HG02852 (cell line): ENCODE data around the gene PTPRN2.
"Not testable (repeated sequence)": the region's sequence is repeated elsewhere in the genome, so short reads cannot be mapped to it uniquely, and the experiment has no call there.

Source experiments
- ATAC-seq: cut with Tn5 transposase; IDR thresholded peaks from one replicate; pipeline ENCODE4 v1.9.1; 2021; ENCODE audit warnings: mild to moderate bottlenecking, moderate library complexity; ENCODE audit not compliant: unreplicated experiment

The PTPRN2 gene

DNA sequence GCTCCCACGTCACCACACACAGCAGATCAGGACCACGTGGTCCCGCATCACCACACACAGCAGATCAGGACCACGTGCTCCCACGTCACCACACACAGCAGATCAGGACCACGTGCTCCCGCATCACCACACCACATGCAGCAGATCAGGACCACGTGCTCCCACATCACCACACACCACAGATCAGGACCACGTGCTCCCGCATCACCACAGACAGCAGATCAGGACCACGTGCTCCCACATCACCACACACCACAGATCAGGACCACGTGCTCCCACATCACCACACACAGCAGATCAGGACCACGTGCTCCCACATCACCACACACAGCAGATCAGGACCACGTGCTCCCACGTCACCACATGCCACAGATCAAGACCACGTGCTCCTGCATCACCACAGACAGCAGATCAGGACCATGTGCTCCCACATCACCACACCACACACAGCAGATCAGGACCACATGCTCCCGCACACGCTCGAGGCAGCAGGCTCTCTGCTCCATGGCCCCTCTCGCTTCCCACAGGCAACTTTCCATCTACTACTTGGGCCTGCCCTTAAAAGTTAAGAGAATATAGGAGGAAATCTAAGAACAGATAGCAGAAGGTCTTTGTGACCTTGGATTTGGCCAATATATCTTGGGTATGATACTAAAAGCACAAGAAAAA lies 1024.0 kb downstream of the PTPRN2 start:
- ATAC-seq = not testable (repeated sequence)

DNA sequence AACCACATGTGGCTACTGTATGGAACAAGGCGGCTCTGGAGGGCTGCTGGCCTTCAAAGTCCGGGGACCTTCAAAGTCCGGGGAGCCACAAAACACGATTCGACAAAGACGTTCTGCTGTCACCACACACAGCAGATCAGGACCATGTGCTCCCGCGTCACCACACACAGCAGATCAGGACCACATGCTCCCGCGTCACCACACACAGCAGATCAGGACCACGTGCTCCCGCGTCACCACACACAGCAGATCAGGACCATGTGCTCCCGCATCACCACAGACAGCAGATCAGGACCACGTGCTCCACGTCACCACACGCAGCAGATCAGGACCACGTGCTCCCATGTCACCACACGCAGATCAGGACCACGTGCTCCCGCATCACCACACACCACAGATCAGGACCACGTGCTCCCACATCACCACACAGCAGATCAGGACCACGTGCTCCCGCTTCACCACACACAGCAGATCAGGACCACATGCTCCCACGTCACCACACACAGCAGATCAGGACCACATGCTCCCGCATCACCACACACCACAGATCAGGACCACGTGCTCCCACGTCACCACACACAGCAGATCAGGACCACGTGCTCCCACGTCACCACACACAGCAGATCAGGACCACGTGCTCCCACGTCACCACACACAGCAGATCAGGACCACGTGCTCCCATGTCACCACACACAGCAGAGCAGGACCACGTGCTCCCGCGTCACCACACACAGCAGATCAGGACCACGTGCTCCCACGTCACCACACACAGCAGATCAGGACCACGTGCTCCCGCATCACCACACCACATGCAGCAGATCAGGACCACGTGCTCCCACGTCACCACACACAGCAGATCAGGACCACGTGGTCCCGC lies 1024.9 kb downstream of the PTPRN2 start:
- ATAC-seq = not testable (repeated sequence)

DNA sequence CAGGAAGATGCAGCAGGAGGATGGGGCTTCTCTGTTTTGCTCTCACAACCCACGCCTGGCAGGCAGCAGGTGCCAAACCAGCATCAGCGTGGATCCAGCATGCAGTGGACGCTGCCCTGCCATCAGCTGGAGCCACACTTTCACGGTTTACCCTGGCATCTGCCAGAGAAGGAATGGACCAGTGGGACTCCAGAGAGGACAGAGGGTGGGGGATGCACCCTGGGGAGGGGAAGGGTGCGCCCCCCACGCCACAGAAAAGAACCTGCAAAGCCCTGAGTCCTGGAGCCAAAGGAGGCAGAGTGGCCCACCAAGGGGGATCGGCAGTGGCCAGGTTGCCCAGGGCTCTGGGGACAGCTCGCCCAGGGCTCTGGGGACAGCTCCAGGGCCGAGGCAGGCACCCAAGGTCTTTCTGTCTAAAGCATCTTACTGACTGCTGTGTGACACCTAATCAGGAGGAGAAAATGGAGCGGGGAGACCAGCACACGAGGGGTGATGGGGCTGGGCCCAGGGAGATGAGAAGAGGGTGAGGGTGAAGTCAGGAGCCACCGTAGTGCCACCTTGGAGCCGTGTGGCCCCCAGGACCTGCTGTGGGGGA lies 1025.7 kb downstream of the PTPRN2 start:
- no peak for ATAC-seq

DNA sequence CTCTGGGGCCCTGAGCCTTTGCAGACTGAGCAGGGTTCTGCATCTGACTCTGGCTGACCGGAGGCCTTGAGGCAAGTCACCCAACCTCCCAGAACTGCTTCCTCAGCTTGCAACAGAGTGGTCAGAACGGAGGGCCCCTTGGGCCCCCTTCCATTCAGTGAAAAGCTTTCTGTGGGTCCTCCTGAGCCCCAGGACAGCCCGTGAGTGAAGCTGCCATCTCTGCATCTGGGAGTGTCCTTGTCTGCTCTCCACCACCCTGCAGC lies 1026.2 kb downstream of the PTPRN2 start:
- no peak for ATAC-seq

DNA sequence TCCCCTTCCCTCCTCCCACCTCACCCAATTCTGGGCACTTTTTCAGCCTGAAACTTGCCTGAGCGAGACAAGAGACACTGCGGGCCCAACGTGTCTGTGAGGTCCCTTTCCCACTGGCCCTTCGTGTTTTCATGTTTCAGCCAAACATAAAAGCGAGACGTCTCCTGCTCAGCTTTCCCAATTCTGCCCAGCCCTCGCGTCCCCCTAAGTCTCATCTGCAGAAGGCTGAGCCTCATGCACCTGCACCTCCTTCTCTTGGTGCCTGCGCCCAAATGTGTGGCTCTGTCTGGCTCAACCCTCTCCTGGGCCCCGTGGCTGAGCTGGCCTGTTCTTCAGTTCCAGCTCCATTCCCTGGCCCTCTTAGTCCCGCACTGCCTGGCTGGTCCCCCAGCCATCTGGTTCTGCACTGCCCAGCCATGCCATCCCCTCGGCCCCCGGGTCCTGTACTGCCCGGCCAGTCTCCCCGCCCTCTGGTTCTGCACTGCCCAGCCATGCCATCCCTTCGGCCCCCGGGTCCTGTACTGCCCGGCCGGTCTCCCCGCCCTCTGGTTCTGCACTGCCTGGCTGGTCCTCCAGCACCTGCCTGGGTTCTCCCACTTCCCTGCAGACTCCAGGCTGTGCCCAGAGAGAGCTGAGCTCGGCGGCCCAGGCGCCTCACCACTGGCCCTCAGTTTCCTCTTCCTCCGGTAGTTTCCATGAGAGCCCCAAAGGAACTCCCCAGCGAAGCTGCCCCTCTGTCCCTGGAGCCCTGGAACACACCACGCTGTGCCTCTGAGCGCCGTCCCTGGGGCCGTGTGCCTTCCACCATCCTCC lies 1026.7 kb downstream of the PTPRN2 start:
- no peak for ATAC-seq

DNA sequence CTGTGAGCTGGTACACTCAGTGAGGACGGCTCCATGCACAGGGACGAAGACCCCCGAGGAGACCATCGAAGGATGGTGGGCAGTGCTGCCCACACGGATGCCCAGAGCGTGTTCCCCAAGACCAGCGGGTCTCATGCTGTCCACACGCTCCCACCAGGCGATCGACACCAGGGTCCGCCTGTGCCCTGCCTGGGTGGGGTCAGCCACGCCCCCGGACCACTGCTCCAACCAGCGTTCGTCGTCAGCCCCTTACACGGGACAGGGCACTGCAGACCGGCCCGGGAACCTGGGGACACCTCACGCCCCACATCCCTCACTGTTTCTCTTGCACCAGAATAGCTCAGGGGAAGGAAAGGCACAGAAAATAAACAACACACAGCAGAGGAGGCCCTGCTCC lies 1027.4 kb downstream of the PTPRN2 start:
- no peak for ATAC-seq

DNA sequence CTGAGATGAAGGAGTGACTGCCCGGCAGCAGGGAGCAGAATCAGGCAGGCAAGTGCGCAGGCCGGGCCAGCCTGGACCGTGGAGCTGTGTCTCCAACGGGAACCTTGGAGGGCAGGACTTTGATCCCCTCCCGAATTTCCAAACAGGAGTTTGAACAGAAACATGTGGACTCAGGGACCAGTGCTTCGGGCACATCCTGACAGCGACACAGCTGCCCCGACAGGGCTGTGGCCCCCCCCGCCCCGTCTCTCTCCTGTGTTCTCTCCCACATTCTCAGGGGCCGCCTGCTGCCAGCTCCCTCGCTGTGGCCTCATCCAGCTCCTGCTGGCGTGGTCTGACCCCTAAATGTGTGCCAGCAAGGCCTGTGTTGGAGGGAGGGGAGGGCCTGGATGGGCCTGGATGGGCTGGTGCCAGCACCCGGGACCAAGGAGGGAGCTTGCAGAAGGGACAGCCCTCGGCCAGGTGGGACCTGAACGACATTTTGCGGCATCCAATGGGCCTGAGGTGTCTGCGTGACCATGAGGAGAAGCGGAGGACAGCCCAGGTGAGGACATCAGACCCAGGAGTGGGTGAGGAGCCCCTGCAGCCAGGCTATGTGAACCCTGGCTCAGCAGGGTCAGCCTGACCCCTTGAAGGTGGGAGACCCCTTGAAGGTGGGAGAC lies 1027.9 kb downstream of the PTPRN2 start:
- ATAC-seq = no peak

DNA sequence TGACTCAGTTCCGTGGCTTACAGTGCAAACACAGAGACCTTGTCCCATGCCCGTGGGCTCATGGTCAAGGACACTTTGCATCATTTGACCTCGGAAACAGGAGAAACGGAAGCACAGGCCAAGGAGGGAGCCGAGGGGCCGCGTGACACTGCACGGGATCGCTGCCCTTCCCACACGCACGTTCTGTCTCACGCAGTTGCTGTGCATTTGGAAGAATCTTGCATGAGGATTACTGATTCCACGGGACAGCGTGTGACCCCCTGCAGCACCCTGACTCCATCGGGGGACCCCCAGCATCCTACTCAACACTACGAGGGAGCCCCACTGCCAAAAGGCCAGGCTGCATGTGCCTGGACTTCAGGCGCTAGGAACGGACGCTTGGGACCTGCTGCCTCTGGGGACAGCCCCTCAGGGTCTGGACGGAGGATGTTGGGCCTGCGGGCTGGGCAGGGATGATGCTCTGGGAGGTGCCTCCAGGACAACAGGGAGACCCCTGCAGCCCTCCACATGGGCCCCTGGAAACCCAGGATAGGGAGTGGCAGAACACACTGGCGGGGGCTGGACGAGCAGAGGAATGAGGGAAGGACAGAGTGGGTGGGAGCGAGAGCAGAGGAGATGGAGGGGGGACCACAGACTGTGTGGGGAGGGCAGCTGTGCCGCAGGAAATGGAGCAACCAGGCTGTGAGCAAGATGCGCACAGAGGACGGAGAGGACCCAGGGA lies 1028.6 kb downstream of the PTPRN2 start:
- ATAC-seq = no peak

DNA sequence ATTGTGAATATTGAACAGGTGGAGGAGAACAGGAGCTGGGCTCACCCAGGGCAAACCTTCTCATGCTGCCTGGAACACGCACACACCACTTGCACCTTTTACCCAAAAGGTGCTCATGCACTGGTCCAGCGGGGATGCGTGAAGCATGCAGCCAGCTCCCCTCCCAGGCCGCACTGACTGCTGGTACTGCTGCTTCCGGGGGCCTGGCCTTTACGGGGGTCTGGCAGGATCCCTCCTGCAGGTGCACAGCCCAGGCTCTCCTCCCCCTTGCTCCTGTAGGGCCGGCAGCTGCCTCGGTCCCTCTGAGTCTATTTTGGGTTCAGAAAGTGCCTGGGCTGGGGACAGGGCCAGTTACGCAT lies 1029.1 kb downstream of the PTPRN2 start:
- no peak for ATAC-seq

DNA sequence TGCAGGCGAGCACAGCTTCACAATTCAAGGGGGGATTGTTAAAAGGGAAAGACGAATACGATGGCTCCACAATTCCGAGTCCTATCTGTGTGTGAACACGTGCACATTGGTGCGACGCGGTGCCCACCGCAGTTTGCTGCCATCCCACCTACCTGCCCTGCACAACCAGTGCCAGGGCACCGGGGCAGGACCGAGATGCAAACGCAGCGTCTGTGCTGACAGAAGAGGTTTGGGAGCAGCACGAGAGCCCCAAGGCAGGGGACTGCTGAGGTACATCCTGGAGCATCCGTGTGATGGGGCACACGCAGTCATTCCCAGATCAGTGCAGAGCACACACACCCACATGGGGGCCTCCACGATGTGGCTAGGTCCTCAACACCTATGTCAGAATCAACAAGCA lies 1029.6 kb downstream of the PTPRN2 start:
- ATAC-seq = no peak

DNA sequence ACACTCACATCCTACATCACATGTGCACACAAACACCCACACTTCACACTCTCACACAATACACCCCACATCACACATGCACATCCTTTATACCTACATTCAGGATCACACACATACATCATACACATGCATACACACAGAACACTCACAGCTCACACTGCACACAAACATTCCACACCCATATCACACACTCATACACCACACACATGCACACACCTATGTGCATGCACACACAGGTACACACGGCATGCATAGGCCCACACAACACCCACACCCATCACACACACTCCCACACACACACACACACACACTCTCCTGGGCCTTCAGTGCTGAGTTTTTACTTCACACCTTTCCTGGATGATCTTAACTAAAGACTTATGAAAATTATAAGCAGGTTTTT lies 1030.4 kb downstream of the PTPRN2 start:
- no peak for ATAC-seq

DNA sequence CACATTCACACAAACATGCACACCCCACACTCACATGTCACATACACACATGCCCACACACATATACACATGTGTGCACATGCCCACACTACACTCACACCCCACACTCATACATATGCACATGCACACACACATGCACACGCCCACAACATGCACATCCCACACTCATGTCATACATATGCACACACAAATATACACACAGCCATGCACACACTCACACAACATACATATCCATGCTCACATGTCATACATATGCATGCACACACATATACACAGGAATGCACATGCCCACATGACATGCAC lies 1031.0 kb downstream of the PTPRN2 start:
- no peak for ATAC-seq

DNA sequence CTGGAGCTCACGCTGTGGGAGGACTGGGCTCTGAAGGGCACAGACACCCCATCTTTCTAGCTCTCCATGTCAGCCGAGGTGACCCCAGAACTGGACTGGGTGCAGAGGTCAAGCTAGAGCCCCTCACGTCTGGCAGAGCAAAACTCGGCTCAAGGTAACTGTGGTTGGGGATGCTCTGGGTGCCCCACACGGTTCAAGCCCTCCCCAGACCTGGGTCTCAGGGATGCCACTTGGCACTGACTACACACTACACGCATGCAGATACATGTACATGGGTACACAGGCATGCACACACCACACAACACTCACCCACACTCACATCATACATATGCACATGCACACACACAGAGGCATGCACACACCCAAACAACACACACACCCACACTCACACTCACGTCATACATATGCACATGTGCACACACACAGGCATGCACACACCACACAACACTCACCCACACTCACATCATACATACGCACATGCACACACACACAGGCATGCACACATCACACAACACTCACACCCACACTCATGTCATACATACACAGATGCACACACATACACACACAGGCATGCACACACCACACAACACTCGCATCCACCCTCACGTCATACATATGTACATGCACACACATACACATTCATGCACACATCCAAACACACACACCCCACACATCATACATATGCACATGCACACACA lies 1031.5 kb downstream of the PTPRN2 start:
- no peak for ATAC-seq

DNA sequence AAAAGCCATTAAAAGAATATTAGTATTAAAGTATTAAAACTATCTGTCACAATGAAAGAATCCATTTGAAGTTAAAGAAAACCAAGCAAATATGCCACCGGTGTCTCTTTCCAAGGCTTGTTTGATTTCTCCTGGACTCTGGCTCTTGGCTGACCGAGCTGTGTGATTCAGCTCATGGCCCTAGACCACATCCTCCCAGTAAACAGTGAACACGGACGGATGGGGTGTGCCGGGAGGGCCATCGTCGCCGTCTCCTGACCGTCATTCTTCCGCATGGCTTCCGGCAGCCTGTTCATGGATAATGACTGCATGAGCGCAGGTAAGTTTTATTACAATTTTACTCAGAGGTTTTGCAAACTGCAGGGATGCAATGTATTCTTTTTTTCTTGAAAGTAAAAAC lies 1032.3 kb downstream of the PTPRN2 start:
- no peak for ATAC-seq

DNA sequence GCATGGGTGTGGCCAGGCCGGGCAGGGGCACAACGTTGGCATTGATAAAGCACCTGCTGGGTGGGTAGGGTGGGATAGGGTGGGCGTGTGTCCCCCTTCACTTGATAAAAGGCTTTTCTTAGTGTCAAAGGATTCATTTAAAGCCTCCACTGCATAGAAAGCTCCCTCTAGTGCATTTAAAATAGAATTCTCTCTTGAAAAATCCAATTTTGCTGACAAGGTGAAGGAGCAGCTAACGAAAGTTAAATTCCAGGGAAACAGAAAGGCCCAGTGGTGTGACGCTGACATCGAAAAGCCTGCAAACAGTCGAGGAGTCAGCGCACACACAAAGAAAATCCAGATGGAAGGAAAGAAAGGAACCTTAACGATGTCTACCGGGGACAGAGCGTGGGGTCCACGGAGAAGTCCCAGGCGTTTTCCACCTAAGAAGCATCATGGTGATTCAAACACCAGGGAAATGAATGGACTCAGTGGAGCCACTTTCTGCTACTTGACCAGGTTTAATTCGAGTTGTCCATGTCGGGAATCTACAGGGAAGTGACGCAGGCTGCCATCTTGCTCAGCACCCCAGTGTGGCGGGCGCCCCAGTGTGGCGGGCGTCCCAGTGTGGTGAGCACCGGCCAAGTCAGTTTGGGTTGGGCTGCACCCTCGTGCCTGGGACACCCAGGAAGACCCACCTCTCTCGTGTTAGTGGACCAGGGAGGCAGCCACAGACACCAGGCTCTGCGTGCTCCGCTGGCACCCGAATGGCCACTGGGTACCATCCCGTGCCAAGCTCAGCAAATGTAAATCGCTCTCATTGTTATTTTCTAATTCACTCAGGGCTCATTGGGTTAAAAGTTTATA lies 1033.0 kb downstream of the PTPRN2 start:
- ATAC-seq = no peak

DNA sequence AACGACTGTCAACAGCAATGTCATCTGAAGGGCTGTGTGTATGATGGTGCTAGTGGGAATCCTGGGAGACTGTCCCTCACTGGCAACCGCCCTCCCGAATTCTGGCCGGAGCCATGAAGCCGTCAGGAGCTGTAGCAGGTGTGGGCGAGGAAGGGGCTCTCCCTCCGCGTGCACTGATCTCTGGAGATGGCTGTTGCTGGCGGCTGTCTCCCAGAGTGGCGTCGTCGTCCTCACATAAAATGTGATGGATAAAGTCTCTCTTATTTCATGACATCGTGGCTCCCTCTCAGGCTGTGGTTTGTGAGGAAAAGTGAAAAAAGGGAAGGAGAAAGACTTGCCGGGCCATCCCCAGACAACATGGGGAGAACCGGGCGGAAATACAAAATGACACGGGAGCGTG lies 1034.4 kb downstream of the PTPRN2 start:
- ATAC-seq = no peak

DNA sequence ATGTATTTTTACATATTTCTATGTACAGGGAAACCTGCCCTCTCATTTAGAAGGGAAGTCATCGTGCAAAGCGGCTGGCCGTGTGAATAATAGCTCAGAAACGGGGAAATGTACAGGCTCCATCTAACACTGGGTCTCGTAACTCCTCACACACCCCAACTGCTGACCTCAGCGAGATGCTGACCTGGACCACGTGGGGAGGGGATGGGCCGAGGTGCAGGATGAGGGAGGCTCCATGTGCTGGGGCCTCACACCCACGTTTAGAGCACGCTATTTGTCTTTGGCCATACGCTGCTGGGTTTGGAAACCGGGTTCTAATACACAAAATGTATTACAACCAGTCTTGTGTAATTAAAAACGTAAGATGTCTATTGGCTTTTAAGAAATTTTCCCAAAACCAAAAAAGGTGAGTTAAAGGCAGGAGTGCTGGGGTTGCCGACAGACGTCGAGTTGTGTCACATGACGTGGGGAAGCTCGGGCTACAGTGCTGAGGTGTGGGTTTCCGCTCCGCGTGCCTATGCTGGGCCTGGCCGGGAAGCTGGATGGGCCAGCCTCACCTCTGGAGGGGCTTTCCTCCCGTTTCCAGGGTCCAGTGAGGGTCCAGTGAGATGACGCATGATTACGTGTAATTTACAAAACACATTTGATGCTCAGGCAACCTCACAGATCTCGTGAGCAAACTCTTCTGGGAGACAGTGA lies 1035.2 kb downstream of the PTPRN2 start:
- ATAC-seq = no peak

DNA sequence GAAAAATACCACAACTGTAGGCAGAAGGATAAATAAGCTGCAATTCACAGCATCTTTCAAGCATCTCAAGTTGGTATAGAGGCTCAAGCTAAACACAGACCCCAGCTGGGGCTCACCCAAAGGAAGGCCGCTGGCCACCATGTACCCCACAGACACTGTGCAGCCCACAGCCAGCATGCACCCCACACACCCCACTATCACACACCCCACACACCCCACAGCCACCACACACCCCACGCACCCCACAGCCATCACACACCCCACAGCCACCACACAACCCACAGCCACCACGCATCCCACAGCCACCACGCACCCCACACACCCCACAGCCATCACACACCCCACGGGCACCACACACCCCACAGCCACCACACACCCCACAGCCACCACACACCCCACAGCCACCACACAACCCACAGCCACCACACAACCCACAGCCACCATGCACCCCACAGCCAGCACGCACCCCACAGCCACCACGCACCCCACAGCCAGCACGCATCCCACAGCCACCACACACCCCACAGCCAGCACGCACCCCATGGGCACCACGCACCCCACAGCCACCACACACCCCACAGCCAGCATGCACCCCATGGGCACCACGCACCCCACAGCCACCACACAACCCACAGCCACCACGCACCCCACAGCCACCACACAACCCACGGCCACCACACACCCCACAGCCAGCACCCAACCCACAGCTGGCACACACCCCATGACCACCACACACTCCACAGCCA lies 1036.1 kb downstream of the PTPRN2 start:
- no peak for ATAC-seq
